ENCODE results near the gene RELN. TPM values are rescaled to one million over a fixed set of nuclear protein-coding genes. Genes with fewer than 3 reads are reported as not detected.

Gene RELN
- total RNA-seq, 2 experiments from 2014 or later: not detected

DNA sequence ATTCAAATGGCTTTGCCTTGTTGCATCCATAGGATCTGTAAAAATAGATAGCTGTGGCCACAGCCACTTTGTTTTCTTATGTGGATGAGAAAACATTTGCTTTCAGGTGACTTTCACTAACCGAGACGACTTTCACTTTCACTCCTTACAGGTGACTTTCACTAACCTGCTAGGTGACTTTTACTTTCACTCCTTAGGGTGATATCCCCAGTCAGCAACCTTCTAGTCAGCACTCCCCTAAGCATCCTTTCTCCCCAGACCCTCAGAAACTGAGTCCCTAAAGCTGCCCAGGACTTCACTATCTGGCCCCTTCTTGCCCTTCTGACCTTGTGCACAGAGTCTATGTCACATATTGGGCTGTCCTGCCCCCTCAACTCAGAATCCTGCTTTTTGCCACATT, 177.5 kb downstream of the RELN start:
- POLR2A ChIA-PET: no interaction called here
- H3K36me3 Mint-ChIP-seq (ENCODE audit: low read depth): no peaks in the 10 kb centered on the region
- no peaks in the 10 kb centered on the region for H3K9me3 Mint-ChIP-seq
- peaks cover 3% of the 10 kb centered on the region for H3K27me3 Mint-ChIP-seq
- CTCF ChIA-PET: interaction anchor here (1.3 kb wide), 1 partner anchor 14 kb away, joined by 3 read pairs; no protein-coding TSS in a partner anchor
- no peak overlapping the region for H3K4me3 Mint-ChIP-seq
- no peaks in the 10 kb centered on the region for H3K4me1 Mint-ChIP-seq
- no peak overlapping the region for H3K27ac Mint-ChIP-seq
- DNase-seq: no peak

DNA sequence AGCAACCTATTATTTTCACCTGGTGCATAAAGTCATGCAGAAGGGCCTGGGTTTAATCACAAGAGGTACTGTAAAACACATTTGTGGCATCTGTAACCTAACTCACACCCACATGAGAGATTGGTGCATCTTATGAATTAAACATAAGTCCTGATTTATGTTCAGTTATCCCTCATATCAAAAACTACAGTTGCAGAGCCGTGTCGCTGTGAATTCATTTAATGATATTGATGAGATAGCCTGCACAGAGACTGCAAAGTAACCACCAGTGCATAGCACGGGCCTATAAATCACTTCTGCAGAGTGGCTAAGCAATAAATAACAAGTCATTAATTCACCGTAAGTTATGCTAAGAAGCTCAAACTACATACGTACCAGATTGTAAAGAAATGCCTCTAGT, 178.2 kb downstream of the RELN start:
- Mint-ChIP-seq H3K27ac (no peak overlapping the region), H3K4me1 (no peaks in the 10 kb centered on the region), H3K36me3 (ENCODE audit: low read depth) (no peaks in the 10 kb centered on the region), H3K9me3 (no peaks in the 10 kb centered on the region), H3K4me3 (no peak overlapping the region), H3K27me3 (peaks cover 3% of the 10 kb centered on the region)
- ChIA-PET CTCF (interaction anchor here (1.3 kb wide), 1 partner anchor 14 kb away, joined by 3 read pairs; no protein-coding TSS in a partner anchor), POLR2A (interaction anchor here (0.7 kb wide), 1 partner anchor 9 kb away, joined by 3 read pairs; no protein-coding TSS in a partner anchor)
- no peak for DNase-seq

DNA sequence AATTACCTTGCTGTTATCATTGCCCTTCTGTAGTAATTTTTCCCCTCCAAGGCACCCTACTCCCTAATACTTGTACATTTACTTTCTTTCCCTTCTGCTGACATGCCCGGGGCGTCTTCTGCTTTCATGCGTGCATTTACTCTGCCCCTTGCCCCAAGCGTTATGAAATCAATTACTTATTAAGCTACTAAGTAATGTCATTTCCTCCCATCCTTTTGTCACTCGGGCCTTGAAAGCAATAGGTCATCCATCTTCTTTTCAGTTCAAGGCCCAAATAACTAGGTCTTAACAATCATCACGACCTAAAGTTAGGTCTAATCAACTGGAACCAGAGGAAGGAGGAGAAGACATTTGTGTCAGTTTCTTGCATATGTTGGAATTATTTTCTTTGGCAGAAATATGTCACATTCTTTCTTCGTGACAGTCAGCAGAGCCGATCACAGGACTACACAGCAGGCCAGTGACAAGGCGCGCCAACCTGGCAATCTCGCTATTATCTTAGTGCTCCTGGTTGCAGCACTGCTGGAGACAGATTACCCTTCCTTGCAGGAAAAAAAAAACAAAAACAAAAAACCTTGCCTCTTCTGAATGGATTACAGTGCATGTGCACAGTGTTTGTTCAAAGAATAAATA, 179.2 kb downstream of the RELN start:
- no peaks in the 10 kb centered on the region for H3K4me1 Mint-ChIP-seq
- no peak overlapping the region for H3K4me3 Mint-ChIP-seq
- CTCF ChIA-PET: no interaction called here
- no peak for DNase-seq
- no peaks in the 10 kb centered on the region for H3K36me3 Mint-ChIP-seq (ENCODE audit: low read depth)
- POLR2A ChIA-PET: no interaction called here
- H3K9me3 Mint-ChIP-seq: no peaks in the 10 kb centered on the region
- peaks cover 3% of the 10 kb centered on the region for H3K27me3 Mint-ChIP-seq
- H3K27ac Mint-ChIP-seq: no peak overlapping the region

DNA sequence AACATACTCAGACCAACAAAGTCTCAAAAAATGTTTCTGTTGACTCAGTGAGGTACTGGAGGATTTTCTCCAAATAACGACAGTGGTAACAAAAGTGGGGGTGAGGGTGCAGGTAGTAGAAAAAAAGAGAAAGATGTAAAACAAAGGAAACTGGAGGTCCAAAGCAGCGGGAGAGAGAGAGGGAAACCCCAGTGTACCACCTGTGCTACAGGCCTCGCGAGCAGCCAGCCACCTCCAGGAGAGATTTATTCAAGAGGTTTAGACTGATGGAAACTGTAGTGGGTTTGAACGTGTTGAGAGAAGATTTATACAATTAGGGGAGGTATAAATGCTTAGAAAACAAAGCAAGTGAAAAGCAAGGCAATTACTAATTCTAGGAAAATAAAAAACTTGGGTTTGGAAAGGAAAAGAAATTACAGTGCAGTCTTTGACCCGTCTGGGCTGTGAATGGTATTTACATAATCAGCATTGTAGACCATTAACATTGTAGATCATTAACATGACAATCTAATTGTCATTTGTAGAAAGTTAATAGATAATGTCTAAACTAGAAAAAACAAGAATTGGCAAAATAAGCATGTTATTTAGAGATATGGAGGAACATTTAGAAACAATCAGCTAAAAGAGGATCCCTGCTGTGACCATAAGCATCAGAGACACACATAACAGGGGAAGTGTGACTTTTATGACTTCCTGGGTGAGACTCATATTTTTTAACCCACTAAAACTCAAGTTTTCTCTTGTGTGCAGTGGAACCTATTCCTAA, 180.0 kb downstream of the RELN start:
- CTCF ChIA-PET: no interaction called here
- no peaks in the 10 kb centered on the region for H3K36me3 Mint-ChIP-seq (ENCODE audit: low read depth)
- no peaks in the 10 kb centered on the region for H3K4me1 Mint-ChIP-seq
- H3K27me3 Mint-ChIP-seq: peaks cover 3% of the 10 kb centered on the region
- DNase-seq: no peak
- no peaks in the 10 kb centered on the region for H3K9me3 Mint-ChIP-seq
- H3K27ac Mint-ChIP-seq: no peak overlapping the region
- POLR2A ChIA-PET: no interaction called here
- H3K4me3 Mint-ChIP-seq: no peak overlapping the region

GRCh38 chr7:103805346-103805745, 184.1 kb downstream of the RELN start:
- Mint-ChIP-seq H3K4me3 (no peak overlapping the region), H3K9me3 (no peaks in the 10 kb centered on the region), H3K36me3 (ENCODE audit: low read depth) (no peaks in the 10 kb centered on the region), H3K27ac (no peak overlapping the region), H3K4me1 (no peaks in the 10 kb centered on the region), H3K27me3 (peaks cover 3% of the 10 kb centered on the region)
- no peak for DNase-seq
- CTCF ChIA-PET: no interaction called here
- POLR2A ChIA-PET: no interaction called here

GRCh38 chr7:103803631-103804030, 185.8 kb downstream of the RELN start:
- POLR2A ChIA-PET: no interaction called here

GRCh38 chr7:103799298-103799697, 190.2 kb downstream of the RELN start:
- Mint-ChIP-seq H3K27me3 (no peaks in the 10 kb centered on the region), H3K36me3 (ENCODE audit: low read depth) (no peaks in the 10 kb centered on the region), H3K27ac (no peak overlapping the region), H3K9me3 (no peaks in the 10 kb centered on the region), H3K4me1 (no peaks in the 10 kb centered on the region), H3K4me3 (no peak overlapping the region)
- ChIA-PET CTCF (no interaction called here), POLR2A (no interaction called here)
- DNase-seq: no peak

More at GRCh38 chr7:103803631-103804030, 185.8 kb downstream of the RELN start:
- CTCF ChIA-PET: no interaction called here
- no peak for DNase-seq
- no peaks in the 10 kb centered on the region for H3K36me3 Mint-ChIP-seq (ENCODE audit: low read depth)
- no peaks in the 10 kb centered on the region for H3K4me1 Mint-ChIP-seq
- no peaks in the 10 kb centered on the region for H3K9me3 Mint-ChIP-seq
- H3K27ac Mint-ChIP-seq: no peak overlapping the region
- H3K27me3 Mint-ChIP-seq: no peaks in the 10 kb centered on the region
- H3K4me3 Mint-ChIP-seq: no peak overlapping the region

DNA sequence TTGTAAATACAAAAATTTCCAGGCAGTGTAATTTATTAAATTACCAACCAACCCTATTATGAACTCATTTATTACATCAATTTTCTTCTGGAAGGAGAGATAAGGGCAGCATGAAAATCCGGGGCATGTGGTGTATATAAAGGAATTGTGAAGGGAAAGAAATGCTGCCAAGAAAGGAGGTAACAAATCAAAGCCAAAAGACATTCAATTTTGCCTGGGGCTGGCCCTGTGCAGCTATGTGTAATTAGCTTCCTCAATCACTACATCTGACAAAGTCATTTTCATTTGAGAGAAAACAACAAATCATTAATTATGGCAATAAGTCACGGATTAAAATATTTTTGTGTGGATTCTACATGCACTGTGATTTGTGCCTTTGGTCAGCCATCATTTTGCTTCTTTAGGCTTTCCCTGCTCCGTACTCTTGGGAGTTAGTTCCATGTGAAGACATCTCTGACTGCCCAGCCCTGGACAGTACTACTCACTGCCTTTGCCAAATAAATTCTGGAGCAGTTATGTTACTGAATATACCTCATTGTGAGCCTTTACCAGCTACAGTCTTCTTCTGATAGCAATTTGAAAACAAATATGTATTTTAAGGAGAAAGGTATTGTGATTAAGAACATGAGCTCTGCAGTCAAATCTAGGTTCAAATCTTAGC, 191.7 kb downstream of the RELN start:
- H3K27ac Mint-ChIP-seq: no peak overlapping the region
- no peaks in the 10 kb centered on the region for H3K27me3 Mint-ChIP-seq
- no peaks in the 10 kb centered on the region for H3K9me3 Mint-ChIP-seq
- H3K4me3 Mint-ChIP-seq: no peak overlapping the region
- H3K36me3 Mint-ChIP-seq (ENCODE audit: low read depth): no peaks in the 10 kb centered on the region
- ChIA-PET CTCF (no interaction called here), POLR2A (no interaction called here)
- DNase-seq: no peak
- no peaks in the 10 kb centered on the region for H3K4me1 Mint-ChIP-seq

GRCh38 chr7:103796327-103796962, 193.0 kb downstream of the RELN start:
- Mint-ChIP-seq H3K4me1 (no peaks in the 10 kb centered on the region), H3K36me3 (ENCODE audit: low read depth) (no peaks in the 10 kb centered on the region), H3K27ac (no peak overlapping the region), H3K4me3 (no peak overlapping the region), H3K9me3 (no peaks in the 10 kb centered on the region), H3K27me3 (no peaks in the 10 kb centered on the region)
- ChIA-PET POLR2A (no interaction called here), CTCF (no interaction called here)
- no peak for DNase-seq

GRCh38 chr7:103795787-103796186, 193.7 kb downstream of the RELN start:
- H3K36me3 Mint-ChIP-seq (ENCODE audit: low read depth): no peaks in the 10 kb centered on the region

GRCh38 chr7:103795107-103795506, 194.4 kb downstream of the RELN start:
- no peak overlapping the region for H3K27ac Mint-ChIP-seq
- POLR2A ChIA-PET: no interaction called here
- H3K4me3 Mint-ChIP-seq: no peak overlapping the region
- H3K9me3 Mint-ChIP-seq: no peaks in the 10 kb centered on the region
- H3K4me1 Mint-ChIP-seq: no peaks in the 10 kb centered on the region
- H3K27me3 Mint-ChIP-seq: no peaks in the 10 kb centered on the region
- CTCF ChIA-PET: no interaction called here
- DNase-seq: no peak
- no peaks in the 10 kb centered on the region for H3K36me3 Mint-ChIP-seq (ENCODE audit: low read depth)

More at GRCh38 chr7:103795787-103796186, 193.7 kb downstream of the RELN start:
- Mint-ChIP-seq H3K4me1 (no peaks in the 10 kb centered on the region), H3K27me3 (no peaks in the 10 kb centered on the region), H3K27ac (no peak overlapping the region), H3K9me3 (no peaks in the 10 kb centered on the region), H3K4me3 (no peak overlapping the region)
- ChIA-PET POLR2A (no interaction called here), CTCF (no interaction called here)
- no peak for DNase-seq

GRCh38 chr7:103794424-103794823, 195.0 kb downstream of the RELN start:
- no peaks in the 10 kb centered on the region for H3K27me3 Mint-ChIP-seq
- no peak overlapping the region for H3K27ac Mint-ChIP-seq
- no peaks in the 10 kb centered on the region for H3K4me1 Mint-ChIP-seq
- ChIA-PET POLR2A (no interaction called here), CTCF (no interaction called here)
- DNase-seq: no peak
- H3K4me3 Mint-ChIP-seq: no peak overlapping the region
- H3K9me3 Mint-ChIP-seq: no peaks in the 10 kb centered on the region
- no peaks in the 10 kb centered on the region for H3K36me3 Mint-ChIP-seq (ENCODE audit: low read depth)

- no peaks in the 10 kb centered on the region for H3K27me3 Mint-ChIP-seq
Measured at GRCh38 chr7:103793614-103794013, 195.8 kb downstream of the RELN start.

More at GRCh38 chr7:103793614-103794013, 195.8 kb downstream of the RELN start:
- H3K36me3 Mint-ChIP-seq (ENCODE audit: low read depth): no peaks in the 10 kb centered on the region
- H3K27ac Mint-ChIP-seq: no peak overlapping the region
- ChIA-PET POLR2A (no interaction called here), CTCF (no interaction called here)
- H3K9me3 Mint-ChIP-seq: no peaks in the 10 kb centered on the region
- H3K4me3 Mint-ChIP-seq: no peak overlapping the region
- H3K4me1 Mint-ChIP-seq: no peaks in the 10 kb centered on the region
- no peak for DNase-seq

Measured in activated CD4-positive, alpha-beta memory T cell treated with anti-CD3 and anti-CD28 coated beads, Interleukin-2, amount 10 ng/mL, durations not matched to agents 7 days and 5 days (primary cell).